Activated T-helper 2 cell treated with anti-CD3 and anti-CD28 coated beads, Interferon-gamma antibody, Interleukin-2, Interleukin-4, amounts not matched to agents 10 μg/mL and 5 μg/mL and 100 μg/mL, durations not matched to agents 14 hours and 24 hours and 36 hours (primary cell): ENCODE data around the gene PCBD1. TPM values are rescaled to one million over a fixed set of nuclear protein-coding genes. Genes with fewer than 3 reads are reported as not detected.

ENCODE experiments used
- DNase-seq: peaks from one replicate; pipeline ENCODE4 v3.0.0; 2021; ENCODE audit warnings: low spot score
- H3K27ac Mint-ChIP-seq: one replicate; pipeline ENCODE4 v1.8.0; 2021; ENCODE audit warnings: mixed read lengths
- H3K27me3 Mint-ChIP-seq: one replicate; pipeline ENCODE4 v1.8.0; 2021; ENCODE audit warnings: low read depth, mixed read lengths
- H3K36me3 Mint-ChIP-seq: one replicate; pipeline ENCODE4 v1.8.0; 2021; ENCODE audit warnings: low read depth, mixed read lengths
- H3K4me1 Mint-ChIP-seq: one replicate; pipeline ENCODE4 v1.8.0; 2021; ENCODE audit warnings: low read depth, mixed read lengths
- H3K4me3 Mint-ChIP-seq: one replicate; pipeline ENCODE4 v1.8.0; 2021; ENCODE audit warnings: low read depth, mild to moderate bottlenecking, moderate library complexity, mixed read lengths
- H3K9me3 Mint-ChIP-seq: one replicate; pipeline ENCODE4 v1.8.0; 2021; ENCODE audit warnings: mixed read lengths
- intact Hi-C: fragments of 100-400 bp; cut with micrococcal nuclease; formaldehyde crosslinking; loops from one replicate; pipeline ENCODE4 v1.15.1; 2023
- total RNA-seq: library from RNA; stranded (reverse); gene quantifications from 2 replicates; pipeline ENCODE4 v1.2.3, GENCODE V29; 2022

Gene PCBD1
- total RNA-seq, 1 donor from 2014 or later, result 73.8 TPM

DNA sequence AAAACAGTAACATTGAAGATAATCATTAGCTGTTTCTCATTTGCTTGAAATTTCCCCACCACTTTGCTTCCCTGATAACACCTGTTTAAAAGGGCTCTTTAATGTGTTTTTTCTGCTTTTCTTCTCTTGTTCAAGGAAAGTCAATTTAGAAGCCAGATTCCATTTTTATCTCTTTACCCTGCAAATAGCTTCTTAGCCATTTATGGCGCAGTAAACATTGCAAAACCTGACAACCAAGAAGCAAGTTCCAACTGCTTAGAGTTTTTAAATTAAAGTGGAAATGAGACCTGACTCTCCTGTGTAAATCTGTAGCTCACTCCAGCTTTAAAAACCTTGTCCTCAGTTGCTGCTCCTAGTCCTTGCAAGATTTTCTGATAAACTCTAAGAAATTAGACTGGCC, 42.5 kb downstream of the PCBD1 start:
- Mint-ChIP-seq H3K4me3 (no peak overlapping the region), H3K4me1 (peaks cover 57% of the 10 kb centered on the region), H3K27ac (peak overlapping the region; percentile 6), H3K27me3 (no peaks in the 10 kb centered on the region), H3K9me3 (no peaks in the 10 kb centered on the region), H3K36me3 (peaks cover 80% of the 10 kb centered on the region)
- intact Hi-C loops, result no loop called here
- no peak for DNase-seq

DNA sequence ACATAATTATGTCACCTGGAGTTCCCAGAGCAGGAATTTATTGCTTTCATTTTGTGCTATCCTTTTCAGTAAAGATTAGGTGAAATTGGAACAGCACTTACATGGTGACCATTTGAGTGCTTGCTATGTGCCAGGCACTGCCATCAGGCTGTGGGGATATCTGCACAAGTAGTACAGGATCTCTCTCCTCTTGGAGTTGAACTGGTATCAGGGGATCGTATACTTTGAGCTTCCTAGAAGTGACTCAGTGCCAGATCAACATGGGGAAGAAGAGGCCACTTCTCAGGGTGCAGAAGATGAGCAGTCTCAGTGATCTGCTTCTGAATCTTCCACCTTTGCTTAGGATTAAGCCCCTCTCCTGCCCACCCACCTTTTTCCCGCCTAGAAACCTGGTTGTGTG, 43.1 kb downstream of the PCBD1 start:
- no peaks in the 10 kb centered on the region for H3K27me3 Mint-ChIP-seq
- no peaks in the 10 kb centered on the region for H3K9me3 Mint-ChIP-seq
- H3K4me3 Mint-ChIP-seq, result no peak overlapping the region
- peak overlapping the region; percentile 46 for H3K27ac Mint-ChIP-seq
- DNase-seq, result no peak
- H3K36me3 Mint-ChIP-seq, result peaks cover 80% of the 10 kb centered on the region
- intact Hi-C loops, result no loop called here
- H3K4me1 Mint-ChIP-seq, result peaks cover 61% of the 10 kb centered on the region

DNA sequence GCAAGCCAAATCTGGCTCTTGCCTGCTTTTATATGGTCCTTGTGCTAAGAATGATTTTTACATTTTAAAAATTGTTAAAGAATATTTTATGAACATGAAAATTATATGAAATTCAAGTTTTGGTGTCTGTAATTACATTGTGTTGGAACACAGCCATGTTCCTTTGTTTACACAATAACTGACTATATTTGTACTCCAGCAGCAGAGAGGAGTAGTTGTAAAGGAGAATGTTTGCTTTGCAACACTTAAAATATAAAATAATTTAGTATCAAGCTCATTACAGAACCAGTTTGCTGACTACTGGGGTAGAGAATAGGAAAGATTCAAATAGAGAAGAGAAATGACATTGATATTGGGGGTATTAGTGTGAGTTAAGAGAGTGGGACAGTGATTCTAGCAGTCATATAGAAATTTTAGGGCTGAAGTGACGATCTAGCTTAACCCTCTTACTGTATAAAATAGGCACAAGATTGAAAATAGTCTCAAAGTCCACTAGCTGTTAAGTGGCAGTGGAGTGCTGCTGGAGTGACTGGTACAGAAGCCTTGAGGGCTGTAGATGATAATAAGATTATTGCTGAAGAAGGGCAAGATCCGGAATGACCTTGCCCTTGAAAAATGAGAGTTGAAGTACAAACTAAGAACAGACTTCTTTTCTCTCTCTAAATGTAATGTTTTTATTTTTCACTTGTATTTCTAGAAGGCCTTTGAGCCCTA, 44.4 kb downstream of the PCBD1 start:
- peaks cover 74% of the 10 kb centered on the region for H3K36me3 Mint-ChIP-seq
- no peaks in the 10 kb centered on the region for H3K9me3 Mint-ChIP-seq
- peaks cover 57% of the 10 kb centered on the region for H3K4me1 Mint-ChIP-seq
- no peaks in the 10 kb centered on the region for H3K27me3 Mint-ChIP-seq
- peak overlapping the region; percentile 11 for H3K27ac Mint-ChIP-seq
- intact Hi-C loops, result no loop called here
- no peak overlapping the region for H3K4me3 Mint-ChIP-seq
- DNase-seq, result no peak

DNA sequence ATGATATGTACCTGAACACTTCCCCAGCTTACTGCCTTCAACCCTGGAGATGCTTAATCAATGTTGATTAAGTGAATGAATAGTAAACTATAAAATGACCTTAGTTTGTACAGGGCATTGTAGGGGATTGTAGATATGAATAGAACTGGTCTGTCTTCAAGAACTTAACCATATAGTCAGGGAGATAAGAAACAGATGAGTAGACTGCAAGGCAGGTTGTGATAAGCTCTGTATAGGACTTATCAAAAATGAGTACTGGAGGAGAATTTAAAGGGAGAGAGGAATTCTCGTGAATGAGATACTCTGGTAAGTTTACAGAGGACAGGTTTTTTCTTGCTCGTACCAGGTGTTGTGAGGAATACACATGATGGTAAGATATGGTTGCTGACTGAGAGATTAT, 45.0 kb downstream of the PCBD1 start:
- Mint-ChIP-seq H3K36me3 (peaks cover 76% of the 10 kb centered on the region), H3K9me3 (peaks cover 2% of the 10 kb centered on the region), H3K27ac (no peak overlapping the region), H3K4me1 (peaks cover 55% of the 10 kb centered on the region), H3K27me3 (no peaks in the 10 kb centered on the region), H3K4me3 (no peak overlapping the region)
- intact Hi-C loops, result no loop called here
- no peak for DNase-seq

DNA sequence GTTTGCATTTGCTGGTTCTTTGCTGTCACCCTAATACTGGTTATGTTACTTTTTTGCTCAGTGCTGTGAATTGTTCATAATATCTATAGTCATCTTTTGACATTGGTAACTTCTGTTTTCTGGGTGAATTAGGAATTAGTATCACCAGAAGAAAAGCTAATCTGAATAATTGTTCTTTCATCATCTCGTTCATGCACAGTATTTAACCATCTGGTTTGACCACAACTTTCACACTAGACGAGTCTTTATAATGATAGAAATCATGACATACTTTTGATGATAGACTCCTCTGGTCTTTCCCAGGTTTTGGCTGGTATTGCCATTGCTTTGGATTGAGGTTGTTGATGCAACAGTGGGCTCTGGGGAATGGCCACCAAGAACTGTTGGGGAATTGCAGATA, 47.5 kb downstream of the PCBD1 start:
- Mint-ChIP-seq H3K4me1 (peaks cover 57% of the 10 kb centered on the region), H3K9me3 (peaks cover 13% of the 10 kb centered on the region), H3K4me3 (no peak overlapping the region), H3K27ac (peak overlapping the region; percentile 47), H3K27me3 (no peaks in the 10 kb centered on the region), H3K36me3 (peaks cover 84% of the 10 kb centered on the region)
- no peak for DNase-seq
- intact Hi-C loops, result no loop called here

DNA sequence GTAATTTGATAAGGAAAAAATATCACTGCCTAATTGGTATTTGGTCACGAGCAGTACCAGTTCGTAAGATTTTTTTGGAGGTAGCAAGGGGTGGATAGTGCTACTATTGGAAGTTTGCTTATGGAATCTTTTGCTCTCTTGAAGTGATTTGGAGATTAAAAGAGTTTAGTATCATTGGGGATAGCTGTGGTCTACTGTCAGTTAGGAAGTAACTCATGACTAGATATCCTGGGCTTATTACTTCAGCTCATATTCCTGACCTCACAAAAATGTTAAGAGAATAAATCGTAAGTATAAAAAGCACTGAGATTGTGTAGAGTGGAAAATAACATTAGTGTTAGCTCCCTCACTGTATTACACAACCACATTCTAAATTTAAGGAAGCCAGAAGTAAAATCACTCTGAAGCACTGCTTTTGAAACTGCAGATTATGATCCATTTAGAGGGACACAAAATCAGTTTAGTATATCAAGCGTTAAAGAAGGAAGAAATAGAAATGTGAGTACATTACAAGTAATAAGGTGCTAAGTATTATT, 50.0 kb downstream of the PCBD1 start:
- DNase-seq, result no peak
- Mint-ChIP-seq H3K27ac (peak overlapping the region; percentile 23), H3K9me3 (peaks cover 13% of the 10 kb centered on the region), H3K27me3 (no peaks in the 10 kb centered on the region), H3K4me1 (peaks cover 59% of the 10 kb centered on the region), H3K4me3 (no peak overlapping the region), H3K36me3 (peaks cover 81% of the 10 kb centered on the region)
- intact Hi-C loops, result no loop called here

DNA sequence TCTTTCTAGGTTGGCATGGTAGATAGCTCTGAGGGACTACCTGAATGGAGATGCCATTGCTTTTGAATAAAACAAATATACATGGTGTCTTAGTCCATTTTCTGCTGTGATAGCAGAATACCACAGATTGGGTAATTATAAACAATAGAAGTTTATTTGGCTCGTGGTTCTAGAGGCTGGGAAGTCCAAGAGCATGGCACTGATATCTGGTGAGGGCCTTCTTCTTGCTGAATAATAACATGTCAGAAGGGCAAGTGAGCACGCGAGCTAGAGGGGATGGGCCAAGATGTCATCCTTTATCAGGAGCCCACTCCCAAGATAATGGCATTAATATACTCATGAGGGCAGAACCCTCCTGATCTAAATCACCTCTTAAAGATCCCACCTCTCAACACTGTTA, 50.7 kb downstream of the PCBD1 start:
- Mint-ChIP-seq H3K9me3 (peaks cover 13% of the 10 kb centered on the region), H3K36me3 (peaks cover 76% of the 10 kb centered on the region), H3K4me3 (no peak overlapping the region), H3K27ac (no peak overlapping the region), H3K4me1 (peaks cover 61% of the 10 kb centered on the region), H3K27me3 (no peaks in the 10 kb centered on the region)
- intact Hi-C loops, result no loop called here
- DNase-seq, result no peak

DNA sequence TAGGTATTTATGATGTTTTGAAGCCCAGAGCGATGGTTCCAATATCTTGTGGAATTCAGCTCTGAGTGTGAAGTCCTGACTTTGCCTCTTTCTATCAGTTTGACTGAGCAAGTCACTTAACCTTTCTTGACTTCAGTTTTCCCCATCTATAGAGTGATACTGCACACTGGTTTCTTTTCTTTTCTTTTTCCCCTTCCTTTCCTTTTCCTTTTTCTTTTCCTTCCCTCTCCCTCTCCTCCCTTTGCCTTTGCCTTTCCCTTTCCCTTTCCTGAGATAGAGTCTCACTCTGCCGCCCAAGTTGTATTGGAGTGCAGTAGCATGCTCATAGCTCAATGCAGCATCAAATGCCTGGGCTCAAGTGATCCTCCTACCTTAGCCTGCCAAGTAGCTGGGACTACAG, 52.0 kb downstream of the PCBD1 start:
- Mint-ChIP-seq H3K36me3 (peaks cover 68% of the 10 kb centered on the region), H3K9me3 (peaks cover 13% of the 10 kb centered on the region), H3K4me1 (peaks cover 63% of the 10 kb centered on the region), H3K27ac (peak overlapping the region; percentile 40), H3K4me3 (no peak overlapping the region), H3K27me3 (no peaks in the 10 kb centered on the region)
- DNase-seq, result no peak
- intact Hi-C loops, result no loop called here

DNA sequence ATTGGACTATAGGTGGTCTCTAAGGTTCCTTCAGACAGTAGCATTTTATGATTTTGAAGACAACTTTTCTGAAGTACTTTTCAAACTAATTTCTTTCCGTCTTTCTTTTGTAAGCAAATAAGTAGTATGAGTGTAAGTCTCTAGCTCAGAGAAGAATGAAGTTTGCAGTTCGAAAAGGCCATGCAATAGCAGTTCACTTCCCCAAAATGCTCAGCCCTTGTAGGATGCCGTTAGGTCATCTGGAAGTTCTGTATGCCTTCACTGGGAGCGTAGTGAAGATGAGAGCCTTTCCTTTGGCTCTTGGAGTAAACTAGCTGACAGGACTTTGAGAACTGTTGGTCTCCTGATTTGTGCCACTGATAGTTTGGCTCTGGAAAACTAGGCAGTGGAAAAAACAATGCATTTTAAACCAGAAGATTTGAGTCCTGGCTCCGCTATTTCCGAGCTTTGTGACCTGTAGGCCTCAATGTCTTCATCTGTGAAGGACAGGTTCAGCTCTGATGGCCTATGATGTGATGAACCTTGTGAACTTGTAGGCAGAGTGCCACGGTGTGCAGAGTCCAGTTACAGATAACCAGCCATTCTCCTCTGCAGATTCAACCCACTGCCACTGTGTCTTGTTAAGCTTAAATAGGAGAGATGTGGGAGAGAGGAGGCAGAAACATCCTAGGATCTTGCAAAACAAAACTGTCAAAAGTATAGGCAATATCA, 53.8 kb downstream of the PCBD1 start:
- H3K27me3 Mint-ChIP-seq, result no peaks in the 10 kb centered on the region
- peaks cover 61% of the 10 kb centered on the region for H3K4me1 Mint-ChIP-seq
- H3K27ac Mint-ChIP-seq, result peak overlapping the region; percentile 87
- H3K9me3 Mint-ChIP-seq, result peaks cover 13% of the 10 kb centered on the region
- intact Hi-C loops, result no loop called here
- peaks cover 66% of the 10 kb centered on the region for H3K36me3 Mint-ChIP-seq
- H3K4me3 Mint-ChIP-seq, result no peak overlapping the region
- no peak for DNase-seq

DNA sequence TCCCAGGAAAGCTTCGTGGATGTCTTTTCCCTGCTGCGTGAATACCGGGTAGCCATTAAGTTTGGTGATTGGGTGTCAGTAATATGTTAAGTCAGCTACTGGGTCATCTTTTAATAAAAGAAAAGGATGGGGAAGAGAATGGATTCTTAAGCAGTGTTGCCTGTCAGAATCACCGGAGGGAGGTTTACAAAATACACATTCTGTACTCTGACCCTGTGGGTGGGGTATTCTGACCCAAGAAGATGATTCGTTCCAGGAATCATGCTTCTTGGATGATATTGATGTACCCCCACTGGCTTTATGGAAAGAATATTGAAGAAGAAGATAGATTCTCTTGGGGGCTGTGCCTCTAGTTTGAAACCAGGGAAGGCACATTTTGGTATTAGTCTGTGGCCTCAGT, 54.3 kb downstream of the PCBD1 start:
- Mint-ChIP-seq H3K4me1 (peaks cover 65% of the 10 kb centered on the region), H3K27ac (peak overlapping the region; percentile 87), H3K9me3 (peaks cover 13% of the 10 kb centered on the region), H3K4me3 (peak overlapping the region; percentile 47), H3K27me3 (no peaks in the 10 kb centered on the region), H3K36me3 (peaks cover 71% of the 10 kb centered on the region)
- DNase-seq, result no peak
- intact Hi-C loops, result no loop called here

DNA sequence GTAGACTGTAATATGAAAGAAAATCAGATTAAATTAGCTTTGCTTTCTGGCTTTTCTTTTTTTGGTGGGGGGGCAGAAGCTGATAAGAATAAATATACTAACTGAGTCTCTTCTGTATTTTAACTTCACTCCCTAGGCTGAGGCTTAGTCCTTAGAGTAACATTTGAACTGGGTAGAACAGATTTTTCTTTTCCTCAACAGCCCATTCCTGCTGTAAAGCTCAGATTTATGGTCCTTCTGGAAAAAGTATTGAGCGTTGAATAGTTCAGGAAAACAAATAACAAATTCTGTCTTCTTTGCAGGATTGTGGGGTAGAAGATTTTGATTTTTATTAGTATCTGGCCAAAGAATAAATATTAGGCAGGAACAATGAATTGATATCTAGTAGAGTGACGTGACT, 54.8 kb downstream of the PCBD1 start:
- peaks cover 13% of the 10 kb centered on the region for H3K9me3 Mint-ChIP-seq
- H3K27ac Mint-ChIP-seq, result peak overlapping the region; percentile 87
- peaks cover 71% of the 10 kb centered on the region for H3K36me3 Mint-ChIP-seq
- H3K27me3 Mint-ChIP-seq, result no peaks in the 10 kb centered on the region
- DNase-seq, result no peak
- H3K4me3 Mint-ChIP-seq, result peak overlapping the region; percentile 47
- H3K4me1 Mint-ChIP-seq, result peaks cover 68% of the 10 kb centered on the region
- intact Hi-C loops, result loop anchor here (1.0 to 2.0 kb wide), 4 partner anchors 12 to 255 kb away; no protein-coding TSS in a partner anchor
